ENCODE results near the gene HOMER1.

Gene HOMER1

GRCh38 chr5:79510638-79511037, 3.3 kb downstream of the HOMER1 start:
- no peak overlapping the region for H3K4me3 Mint-ChIP-seq
- H3K36me3 Mint-ChIP-seq (ENCODE audit: low read depth) = peaks cover 6% of the 10 kb centered on the region
- H3K27me3 Mint-ChIP-seq = peaks cover 69% of the 10 kb centered on the region
- H3K27ac Mint-ChIP-seq = no peak overlapping the region
- H3K4me1 Mint-ChIP-seq (ENCODE audit: low read depth) = peaks cover 33% of the 10 kb centered on the region
- intact Hi-C loops (cut with micrococcal nuclease) = no loop called here
- H3K9me3 Mint-ChIP-seq = no peaks in the 10 kb centered on the region

GRCh38 chr5:79509244-79509885, 4.6 kb downstream of the HOMER1 start:
- Mint-ChIP-seq H3K4me1 (ENCODE audit: low read depth) (peaks cover 27% of the 10 kb centered on the region), H3K9me3 (no peaks in the 10 kb centered on the region), H3K27ac (no peak overlapping the region), H3K27me3 (peaks cover 66% of the 10 kb centered on the region), H3K36me3 (ENCODE audit: low read depth) (peaks cover 3% of the 10 kb centered on the region), H3K4me3 (no peak overlapping the region)
- intact Hi-C loops (cut with micrococcal nuclease) = no loop called here

GRCh38 chr5:79508794-79509193, 5.1 kb downstream of the HOMER1 start:
- Mint-ChIP-seq H3K4me1 (ENCODE audit: low read depth) (peaks cover 25% of the 10 kb centered on the region), H3K4me3 (no peak overlapping the region), H3K36me3 (ENCODE audit: low read depth) (no peaks in the 10 kb centered on the region), H3K27me3 (peaks cover 67% of the 10 kb centered on the region), H3K27ac (no peak overlapping the region), H3K9me3 (no peaks in the 10 kb centered on the region)
- intact Hi-C loops (cut with micrococcal nuclease) = no loop called here

GRCh38 chr5:79508354-79508753, 5.6 kb downstream of the HOMER1 start:
- Mint-ChIP-seq H3K36me3 (ENCODE audit: low read depth) (no peaks in the 10 kb centered on the region), H3K4me1 (ENCODE audit: low read depth) (peaks cover 21% of the 10 kb centered on the region), H3K27me3 (peaks cover 64% of the 10 kb centered on the region), H3K9me3 (no peaks in the 10 kb centered on the region), H3K27ac (no peak overlapping the region), H3K4me3 (no peak overlapping the region)
- intact Hi-C loops (cut with micrococcal nuclease) = no loop called here

DNA sequence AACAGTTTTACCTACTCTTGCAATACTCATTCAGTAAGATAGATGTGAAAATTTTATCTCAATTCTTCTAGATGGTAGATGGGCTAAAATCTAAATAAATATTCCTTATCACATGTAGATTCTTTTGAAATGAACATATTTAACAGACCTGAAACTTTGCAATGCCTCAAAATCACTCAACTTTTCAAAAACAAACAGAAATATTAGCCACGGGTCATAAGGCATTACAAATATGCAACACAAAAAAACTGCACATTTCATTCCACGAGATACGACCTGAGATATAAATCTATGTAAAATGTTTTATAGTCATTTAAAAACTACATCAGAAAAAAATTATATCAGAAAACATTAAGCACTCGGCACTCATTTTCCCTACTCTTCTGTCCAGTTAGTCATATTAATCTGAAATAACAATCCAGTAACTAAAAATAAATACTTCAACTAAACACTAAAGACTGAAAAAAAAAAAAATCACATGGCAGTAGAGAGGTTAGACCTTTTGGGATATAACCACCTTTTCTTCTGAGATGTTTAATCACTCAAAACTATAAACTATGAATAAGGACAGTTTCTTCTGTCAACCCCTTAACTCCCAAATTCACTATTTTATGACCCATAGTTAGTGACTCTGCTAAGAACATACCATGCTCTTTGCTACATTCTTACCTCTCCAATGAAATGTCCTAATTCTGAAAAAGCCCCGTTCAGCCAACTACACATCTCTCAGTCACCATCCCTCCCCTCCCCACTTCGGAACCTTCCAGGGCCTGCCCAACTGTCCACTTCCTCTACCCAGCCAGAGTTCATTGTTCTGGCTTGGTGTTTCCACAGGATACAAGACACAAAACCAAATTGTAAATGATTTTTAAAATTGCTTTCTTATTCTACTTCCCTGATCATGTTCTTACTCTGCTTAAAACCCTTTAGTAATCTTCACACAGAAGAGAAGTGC, 6.4 kb downstream of the HOMER1 start:
- intact Hi-C loops (cut with micrococcal nuclease) = no loop called here
- no peaks in the 10 kb centered on the region for H3K36me3 Mint-ChIP-seq (ENCODE audit: low read depth)
- H3K27ac Mint-ChIP-seq = no peak overlapping the region
- no peaks in the 10 kb centered on the region for H3K9me3 Mint-ChIP-seq
- H3K4me1 Mint-ChIP-seq (ENCODE audit: low read depth) = peaks cover 13% of the 10 kb centered on the region
- H3K4me3 Mint-ChIP-seq = no peak overlapping the region
- peaks cover 56% of the 10 kb centered on the region for H3K27me3 Mint-ChIP-seq

GRCh38 chr5:79505138-79505537, 8.8 kb downstream of the HOMER1 start:
- H3K9me3 Mint-ChIP-seq = no peaks in the 10 kb centered on the region
- H3K4me3 Mint-ChIP-seq = no peak overlapping the region
- no peak overlapping the region for H3K27ac Mint-ChIP-seq
- H3K27me3 Mint-ChIP-seq = peaks cover 34% of the 10 kb centered on the region
- intact Hi-C loops (cut with micrococcal nuclease) = no loop called here
- no peaks in the 10 kb centered on the region for H3K36me3 Mint-ChIP-seq (ENCODE audit: low read depth)
- peaks cover 11% of the 10 kb centered on the region for H3K4me1 Mint-ChIP-seq (ENCODE audit: low read depth)

GRCh38 chr5:79503794-79504495, 10.0 kb downstream of the HOMER1 start:
- Mint-ChIP-seq H3K9me3 (no peaks in the 10 kb centered on the region), H3K36me3 (ENCODE audit: low read depth) (no peaks in the 10 kb centered on the region), H3K27ac (no peak overlapping the region), H3K4me3 (no peak overlapping the region), H3K4me1 (ENCODE audit: low read depth) (peaks cover 11% of the 10 kb centered on the region), H3K27me3 (peaks cover 25% of the 10 kb centered on the region)
- intact Hi-C loops (cut with micrococcal nuclease) = no loop called here

- H3K4me1 Mint-ChIP-seq (ENCODE audit: low read depth) = no peaks in the 10 kb centered on the region
Observed at GRCh38 chr5:79499640-79500273, 14.2 kb downstream of the HOMER1 start.

GRCh38 chr5:79495311-79495710, 18.6 kb downstream of the HOMER1 start:
- Mint-ChIP-seq H3K36me3 (ENCODE audit: low read depth) (no peaks in the 10 kb centered on the region), H3K9me3 (no peaks in the 10 kb centered on the region), H3K27ac (no peak overlapping the region), H3K4me3 (no peak overlapping the region), H3K27me3 (peaks cover 13% of the 10 kb centered on the region), H3K4me1 (ENCODE audit: low read depth) (no peaks in the 10 kb centered on the region)
- intact Hi-C loops (cut with micrococcal nuclease) = no loop called here

More at GRCh38 chr5:79499640-79500273, 14.2 kb downstream of the HOMER1 start:
- Mint-ChIP-seq H3K27me3 (peaks cover 7% of the 10 kb centered on the region), H3K9me3 (no peaks in the 10 kb centered on the region), H3K36me3 (ENCODE audit: low read depth) (no peaks in the 10 kb centered on the region), H3K27ac (no peak overlapping the region), H3K4me3 (no peak overlapping the region)
- intact Hi-C loops (cut with micrococcal nuclease) = no loop called here

DNA sequence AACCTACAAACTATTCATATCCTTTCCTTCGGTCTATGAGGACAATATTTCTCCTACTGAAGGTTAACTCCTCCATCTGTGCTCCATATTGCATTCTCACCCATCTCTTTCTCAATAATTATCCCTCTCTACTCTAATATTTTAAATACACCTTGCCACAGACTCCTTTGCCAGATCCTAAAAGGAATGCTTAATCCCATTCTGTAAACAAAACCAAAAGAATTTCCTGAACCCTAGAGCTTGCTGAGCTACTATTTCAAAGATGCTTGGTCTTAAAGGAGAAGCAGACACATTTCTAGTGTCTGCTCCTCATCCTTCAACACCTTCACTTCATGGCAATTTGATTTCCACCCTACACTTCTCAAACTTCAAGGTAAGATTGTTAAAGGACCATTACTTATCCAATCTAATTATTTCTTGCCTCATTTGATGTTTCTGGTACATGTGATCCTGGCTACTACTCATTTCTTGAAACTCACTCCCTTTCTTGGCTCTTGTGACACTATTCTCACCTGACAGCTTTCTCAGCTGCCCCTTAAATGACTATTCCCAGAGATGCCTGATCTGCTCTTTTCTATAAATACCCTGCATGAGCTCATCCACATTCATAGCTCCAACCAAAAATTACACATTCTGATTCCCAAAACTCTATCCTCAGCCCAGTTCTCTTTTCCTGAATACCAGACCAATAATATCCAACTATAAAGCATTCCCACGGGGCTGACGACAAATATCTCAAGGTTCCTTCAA, 20.2 kb downstream of the HOMER1 start:
- peaks cover 13% of the 10 kb centered on the region for H3K27me3 Mint-ChIP-seq
- no peak overlapping the region for H3K27ac Mint-ChIP-seq
- intact Hi-C loops (cut with micrococcal nuclease) = no loop called here
- H3K9me3 Mint-ChIP-seq = no peaks in the 10 kb centered on the region
- no peaks in the 10 kb centered on the region for H3K4me1 Mint-ChIP-seq (ENCODE audit: low read depth)
- H3K4me3 Mint-ChIP-seq = no peak overlapping the region
- no peaks in the 10 kb centered on the region for H3K36me3 Mint-ChIP-seq (ENCODE audit: low read depth)

GRCh38 chr5:79491690-79492317, 22.1 kb downstream of the HOMER1 start:
- intact Hi-C loops (cut with micrococcal nuclease) = no loop called here
- no peaks in the 10 kb centered on the region for H3K9me3 Mint-ChIP-seq
- H3K4me3 Mint-ChIP-seq = no peak overlapping the region
- H3K36me3 Mint-ChIP-seq (ENCODE audit: low read depth) = no peaks in the 10 kb centered on the region
- no peaks in the 10 kb centered on the region for H3K4me1 Mint-ChIP-seq (ENCODE audit: low read depth)
- peaks cover 20% of the 10 kb centered on the region for H3K27me3 Mint-ChIP-seq
- H3K27ac Mint-ChIP-seq = no peak overlapping the region

- no peaks in the 10 kb centered on the region for H3K4me1 Mint-ChIP-seq (ENCODE audit: low read depth)
- H3K27ac Mint-ChIP-seq = no peak overlapping the region
- no peaks in the 10 kb centered on the region for H3K9me3 Mint-ChIP-seq
- no peaks in the 10 kb centered on the region for H3K36me3 Mint-ChIP-seq (ENCODE audit: low read depth)
- H3K4me3 Mint-ChIP-seq = no peak overlapping the region
- H3K27me3 Mint-ChIP-seq = peaks cover 20% of the 10 kb centered on the region
- intact Hi-C loops (cut with micrococcal nuclease) = no loop called here
Observed at GRCh38 chr5:79490323-79490936, 23.5 kb downstream of the HOMER1 start.

Measured in dendritic cell treated with granulocyte-macrophage colony-stimulating factor and Interleukin-4, amounts not matched to agents 40 ng/mL and 50 ng/mL, for 4 days (primary cell).